NB4 (cell line): ENCODE measurements around the gene KCNH3.

Source experiments
- POLR2A ChIP-seq: IDR thresholded peaks from 2 replicates; pipeline ENCODE4 v1.6.1; 2011; ENCODE audit warnings: mild to moderate bottlenecking; ENCODE audit not compliant: insufficient read length; ENCODE audit errors: extremely low read depth
- TF ChIP-seq, protein P1 (sequence below): IDR thresholded peaks from one replicate; pipeline ENCODE4 v1.5.1; 2012; ENCODE audit warnings: low read depth, low read length

DNA sequence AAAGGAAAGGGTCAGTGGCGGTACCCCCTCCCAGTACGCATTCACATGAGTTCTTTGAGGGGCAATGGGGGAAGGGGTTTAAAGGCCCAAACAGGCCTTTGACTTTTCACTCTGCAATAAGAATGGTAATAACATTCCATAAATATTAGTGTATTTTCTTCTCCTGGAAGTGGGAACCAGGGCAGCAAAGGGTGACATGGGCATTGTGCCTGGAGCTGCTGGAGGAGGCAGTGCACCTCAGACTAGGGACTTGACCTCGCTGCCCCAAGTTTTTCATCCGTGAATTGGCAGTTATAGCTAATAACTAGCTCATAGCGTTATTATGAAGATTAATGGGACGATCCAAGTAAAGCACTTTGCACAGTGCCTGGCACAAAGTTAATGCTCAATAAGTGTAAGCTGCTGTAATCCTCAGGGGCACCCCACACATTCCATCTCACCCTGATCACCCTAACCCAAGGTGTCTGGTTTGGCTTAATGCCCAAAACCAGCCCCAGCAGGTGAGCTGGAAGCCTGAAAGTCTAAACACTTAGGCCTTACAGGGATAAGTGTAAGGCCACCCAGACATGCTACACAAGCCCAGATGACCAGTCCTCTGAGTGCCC is 2.8 kb upstream of the KCNH3 start:
- TF ChIP-seq, protein P1, sequence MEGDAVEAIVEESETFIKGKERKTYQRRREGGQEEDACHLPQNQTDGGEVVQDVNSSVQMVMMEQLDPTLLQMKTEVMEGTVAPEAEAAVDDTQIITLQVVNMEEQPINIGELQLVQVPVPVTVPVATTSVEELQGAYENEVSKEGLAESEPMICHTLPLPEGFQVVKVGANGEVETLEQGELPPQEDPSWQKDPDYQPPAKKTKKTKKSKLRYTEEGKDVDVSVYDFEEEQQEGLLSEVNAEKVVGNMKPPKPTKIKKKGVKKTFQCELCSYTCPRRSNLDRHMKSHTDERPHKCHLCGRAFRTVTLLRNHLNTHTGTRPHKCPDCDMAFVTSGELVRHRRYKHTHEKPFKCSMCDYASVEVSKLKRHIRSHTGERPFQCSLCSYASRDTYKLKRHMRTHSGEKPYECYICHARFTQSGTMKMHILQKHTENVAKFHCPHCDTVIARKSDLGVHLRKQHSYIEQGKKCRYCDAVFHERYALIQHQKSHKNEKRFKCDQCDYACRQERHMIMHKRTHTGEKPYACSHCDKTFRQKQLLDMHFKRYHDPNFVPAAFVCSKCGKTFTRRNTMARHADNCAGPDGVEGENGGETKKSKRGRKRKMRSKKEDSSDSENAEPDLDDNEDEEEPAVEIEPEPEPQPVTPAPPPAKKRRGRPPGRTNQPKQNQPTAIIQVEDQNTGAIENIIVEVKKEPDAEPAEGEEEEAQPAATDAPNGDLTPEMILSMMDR, result no peak
- no peak for TF ChIP-seq POLR2A
